H9 (cell line): Measurements from ENCODE around the gene PLEKHG1. TPM values are rescaled to one million over a fixed set of nuclear protein-coding genes. Genes with fewer than 3 reads are reported as not detected.

Source experiments
- DNase-seq: peaks from one replicate; pipeline ENCODE4 v3.0.0-alpha.2; 2017
- H2AFZ ChIP-seq: one replicate; pipeline ENCODE4 v1.6.1; 2013; ENCODE audit warnings: mild to moderate bottlenecking, low read length, control low read depth, moderate library complexity
- H2AK5ac ChIP-seq: 2 replicates; pipeline ENCODE4 v1.6.1; 2013; ENCODE audit warnings: low read length, control low read depth, mixed read lengths; ENCODE audit not compliant: insufficient read length
- H2BK120ac ChIP-seq: one replicate; pipeline ENCODE4 v1.6.1; 2013; ENCODE audit warnings: low read depth, mild to moderate bottlenecking, low read length, control low read depth, inconsistent platforms; ENCODE audit not compliant: poor library complexity, severe bottlenecking
- H2BK12ac ChIP-seq: 2 replicates; pipeline ENCODE4 v1.6.1; 2013; ENCODE audit warnings: low read length, control low read depth, mixed read lengths, low read depth; ENCODE audit not compliant: insufficient read length
- H2BK15ac ChIP-seq: 2 replicates; pipeline ENCODE4 v1.6.1; 2013; ENCODE audit warnings: low read depth, low read length, control low read depth
- H2BK20ac ChIP-seq: one replicate; pipeline ENCODE4 v1.6.1; 2013; ENCODE audit warnings: low read depth, mild to moderate bottlenecking, low read length, control low read depth, inconsistent platforms; ENCODE audit not compliant: poor library complexity, severe bottlenecking
- H2BK5ac ChIP-seq: 2 replicates; pipeline ENCODE4 v1.6.1; 2013; ENCODE audit warnings: low read length, control low read depth, mixed read lengths; ENCODE audit not compliant: insufficient read length
- H3K14ac ChIP-seq: 2 replicates; pipeline ENCODE4 v1.6.1; 2013; ENCODE audit warnings: low read length, control low read depth; ENCODE audit not compliant: insufficient read depth
- H3K18ac ChIP-seq: 2 replicates; pipeline ENCODE4 v1.6.1; 2013; ENCODE audit warnings: low read depth, mild to moderate bottlenecking, mixed read lengths, low read length, control low read depth; ENCODE audit not compliant: insufficient read length
- H3K23ac ChIP-seq: 2 replicates; pipeline ENCODE4 v1.6.1; 2013; ENCODE audit warnings: low read length, control low read depth, mixed read lengths, low read depth; ENCODE audit not compliant: insufficient read length
- H3K23me2 ChIP-seq: 2 replicates; pipeline ENCODE4 v1.6.1; 2013; ENCODE audit warnings: low read depth, mild to moderate bottlenecking, mixed read lengths, low read length, control low read depth; ENCODE audit not compliant: insufficient read length, poor library complexity, severe bottlenecking
- H3K27ac ChIP-seq: 2 replicates; pipeline ENCODE4 v1.5.1; 2013; ENCODE audit warnings: low read length, control low read depth, mixed read lengths, low read depth; ENCODE audit not compliant: insufficient read length
- H3K27me3 ChIP-seq: 2 replicates; pipeline ENCODE4 v1.6.1; 2013; ENCODE audit warnings: low read length, control low read depth, inconsistent platforms; ENCODE audit not compliant: insufficient read depth
- H3K4ac ChIP-seq: 2 replicates; pipeline ENCODE4 v1.6.1; 2013; ENCODE audit warnings: low read depth, mild to moderate bottlenecking, control low read depth, inconsistent platforms, low read length, moderate library complexity
- H3K4me1 ChIP-seq: 2 replicates; pipeline ENCODE4 v1.6.1; 2013; ENCODE audit warnings: low read length, control low read depth, inconsistent platforms; ENCODE audit not compliant: insufficient read depth
- H3K4me2 ChIP-seq: 2 replicates; pipeline ENCODE4 v1.6.1; 2013; ENCODE audit warnings: low read length, control low read depth, mixed read lengths; ENCODE audit not compliant: insufficient read length, insufficient read depth
- H3K56ac ChIP-seq: 2 replicates; pipeline ENCODE4 v1.6.1; 2013; ENCODE audit warnings: low read depth, mild to moderate bottlenecking, mixed read lengths, low read length, control low read depth; ENCODE audit not compliant: insufficient read length
- H3K79me1 ChIP-seq: 2 replicates; pipeline ENCODE4 v1.6.1; 2013; ENCODE audit warnings: low read depth, mild to moderate bottlenecking, moderate library complexity, low read length, control low read depth, inconsistent platforms; ENCODE audit not compliant: insufficient read depth, poor library complexity, severe bottlenecking
- H3K79me2 ChIP-seq: 2 replicates; pipeline ENCODE4 v1.6.1; 2013; ENCODE audit warnings: low read length, control low read depth, inconsistent platforms; ENCODE audit not compliant: insufficient read depth
- H3K9ac ChIP-seq: 2 replicates; pipeline ENCODE4 v1.6.1; 2013; ENCODE audit warnings: low read length, control low read depth, mixed read lengths; ENCODE audit not compliant: insufficient read length; ENCODE audit errors: extremely low read depth
- H3K9me3 ChIP-seq: one replicate; pipeline ENCODE4 v1.6.1; 2013; ENCODE audit warnings: low read depth, low read length, inconsistent platforms; ENCODE audit not compliant: control insufficient read depth
- H3T11ph ChIP-seq: one replicate; pipeline ENCODE4 v1.6.1; 2013; ENCODE audit warnings: mild to moderate bottlenecking, low read length, control low read depth, inconsistent platforms
- H4K20me1 ChIP-seq: one replicate; pipeline ENCODE4 v1.6.1; 2013; ENCODE audit not compliant: control insufficient read depth, insufficient read length, insufficient read depth
- H4K5ac ChIP-seq: 2 replicates; pipeline ENCODE4 v1.6.1; 2013; ENCODE audit warnings: low read depth, mild to moderate bottlenecking, mixed read lengths, low read length, control low read depth; ENCODE audit not compliant: insufficient read length
- H4K8ac ChIP-seq: replicated peaks from 2 replicates; pipeline ENCODE4 v1.6.1; 2013; ENCODE audit warnings: low read length, control low read depth, mixed read lengths, low read depth; ENCODE audit not compliant: insufficient read length
- H4K91ac ChIP-seq: 2 replicates; pipeline ENCODE4 v1.6.1; 2013; ENCODE audit warnings: low read depth, mild to moderate bottlenecking, moderate library complexity, mixed read lengths, low read length, control low read depth; ENCODE audit not compliant: insufficient read length
- H3K27ac Mint-ChIP-seq, 3 experiments: 2 replicates in 2 of 3; 3 replicates in 1 of 3; pipeline ENCODE4 v1.8.0; 2020 to 2021; ENCODE audit warnings: mixed read lengths in 3 of 3, mild to moderate bottlenecking in 1 of 3, moderate library complexity in 1 of 3
- H3K27me3 Mint-ChIP-seq: 2 replicates; pipeline ENCODE4 v1.8.0; 2021; ENCODE audit warnings: low read depth, mild to moderate bottlenecking, moderate library complexity, mixed read lengths
- H3K36me3 Mint-ChIP-seq, 3 experiments: 2 replicates in 2 of 3; 3 replicates in 1 of 3; pipeline ENCODE4 v1.8.0; 2020 to 2021; ENCODE audit warnings: low read depth in 3 of 3, mixed read lengths in 3 of 3; ENCODE audit not compliant: insufficient read depth in 1 of 3
- H3K4me1 Mint-ChIP-seq, 2 experiments: 2 replicates each; pipeline ENCODE4 v1.8.0; 2020; ENCODE audit warnings: mixed read lengths in 2 of 2
- H3K4me3 Mint-ChIP-seq, 2 experiments: 2 replicates in 1 of 2; 3 replicates in 1 of 2; pipeline ENCODE4 v1.8.0; 2020 to 2021; ENCODE audit warnings: mild to moderate bottlenecking in 2 of 2, mixed read lengths in 2 of 2, moderate library complexity in 1 of 2
- H3K9me3 Mint-ChIP-seq, 2 experiments: 2 replicates in 1 of 2; 3 replicates in 1 of 2; pipeline ENCODE4 v1.8.0; 2020; ENCODE audit warnings: mild to moderate bottlenecking in 2 of 2, mixed read lengths in 2 of 2, moderate library complexity in 1 of 2
- WGBS: extraction: QIAGEN DNeasy Blood & Tissue Kit; methylation state at CpG from one replicate; pipeline ENCODE4 v1.1.7; 2013; ENCODE audit warnings: missing lambda C conversion rate, low lambda C conversion rate, mixed read lengths; ENCODE audit not compliant: insufficient read length; ENCODE audit errors: extremely low coverage; 5-methylcytosine and 5-hydroxymethylcytosine counted together
- total RNA-seq: library from RNA; stranded (reverse); gene quantifications from 2 replicates; pipeline ENCODE4 v1.2.1, GENCODE V29; 2021
- TF ChIP-seq, protein P1 (sequence below): fragments of 200-600 bp; sonication (generic); conservative IDR thresholded peaks from 3 replicates; pipeline ENCODE4 v1.8.0; 2021; ENCODE audit warnings: antibody characterized with exemption, mild to moderate bottlenecking

PLEKHG1 gene
- total RNA-seq, 1 experiment from 2014 or later, result 1.0 TPM

GRCh38 chr6:150624191-150624590 is 24.5 kb downstream of the PLEKHG1 start:
- no peaks in the 10 kb centered on the region for H3K4me1 Mint-ChIP-seq
- Histone ChIP-seq H3K79me1 (no peaks in the 10 kb centered on the region), H3K27ac (no peak overlapping the region), H2BK12ac (no peak overlapping the region), H3K4ac (no peak overlapping the region), H4K8ac (no peak overlapping the region), H3K18ac (no peak overlapping the region), H2AFZ (no peak overlapping the region), H3K9me3 (no peaks in the 10 kb centered on the region), H2BK20ac (no peak overlapping the region), H2BK5ac (no peak overlapping the region), H3K56ac (no peak overlapping the region), H4K91ac (no peak overlapping the region), H3K4me2 (no peak overlapping the region), H3T11ph (no peak overlapping the region), H3K9ac (no peak overlapping the region), H4K20me1 (no peaks in the 10 kb centered on the region), H3K23me2 (no peaks in the 10 kb centered on the region), H4K5ac (no peak overlapping the region), H3K23ac (no peak overlapping the region), H3K79me2 (no peaks in the 10 kb centered on the region), H2AK5ac (no peak overlapping the region), H3K27me3 (no peaks in the 10 kb centered on the region), H2BK120ac (no peak overlapping the region), H2BK15ac (no peak overlapping the region), H3K14ac (no peak overlapping the region), H3K4me1 (no peaks in the 10 kb centered on the region)
- no CpG with 5 or more reads among the region's 5 CpGs for WGBS
- H3K36me3 Mint-ChIP-seq, result peaks cover 0 to 5% (median 4%) of the 10 kb centered on the region in 3 experiments; a peak in 3 of 7 replicates
- H3K9me3 Mint-ChIP-seq, result peaks cover 4 to 7% of the 10 kb centered on the region in 2 experiments; a peak in 3 of 5 replicates
- DNase-seq, result no peak
- TF ChIP-seq, protein P1, sequence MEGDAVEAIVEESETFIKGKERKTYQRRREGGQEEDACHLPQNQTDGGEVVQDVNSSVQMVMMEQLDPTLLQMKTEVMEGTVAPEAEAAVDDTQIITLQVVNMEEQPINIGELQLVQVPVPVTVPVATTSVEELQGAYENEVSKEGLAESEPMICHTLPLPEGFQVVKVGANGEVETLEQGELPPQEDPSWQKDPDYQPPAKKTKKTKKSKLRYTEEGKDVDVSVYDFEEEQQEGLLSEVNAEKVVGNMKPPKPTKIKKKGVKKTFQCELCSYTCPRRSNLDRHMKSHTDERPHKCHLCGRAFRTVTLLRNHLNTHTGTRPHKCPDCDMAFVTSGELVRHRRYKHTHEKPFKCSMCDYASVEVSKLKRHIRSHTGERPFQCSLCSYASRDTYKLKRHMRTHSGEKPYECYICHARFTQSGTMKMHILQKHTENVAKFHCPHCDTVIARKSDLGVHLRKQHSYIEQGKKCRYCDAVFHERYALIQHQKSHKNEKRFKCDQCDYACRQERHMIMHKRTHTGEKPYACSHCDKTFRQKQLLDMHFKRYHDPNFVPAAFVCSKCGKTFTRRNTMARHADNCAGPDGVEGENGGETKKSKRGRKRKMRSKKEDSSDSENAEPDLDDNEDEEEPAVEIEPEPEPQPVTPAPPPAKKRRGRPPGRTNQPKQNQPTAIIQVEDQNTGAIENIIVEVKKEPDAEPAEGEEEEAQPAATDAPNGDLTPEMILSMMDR, result no peak
- no peak overlapping the region for H3K4me3 Mint-ChIP-seq
- no peaks in the 10 kb centered on the region; the same call in none of the 2 replicates for H3K27me3 Mint-ChIP-seq
- no peak overlapping the region for H3K27ac Mint-ChIP-seq
